GM18907 (cell line): ENCODE results near the gene PGC.

Experiments used
- ATAC-seq: cut with Tn5 transposase; IDR thresholded peaks from one replicate; pipeline ENCODE4 v1.9.1; 2021; ENCODE audit warnings: mild to moderate bottlenecking, moderate library complexity; ENCODE audit not compliant: unreplicated experiment

The PGC gene

DNA sequence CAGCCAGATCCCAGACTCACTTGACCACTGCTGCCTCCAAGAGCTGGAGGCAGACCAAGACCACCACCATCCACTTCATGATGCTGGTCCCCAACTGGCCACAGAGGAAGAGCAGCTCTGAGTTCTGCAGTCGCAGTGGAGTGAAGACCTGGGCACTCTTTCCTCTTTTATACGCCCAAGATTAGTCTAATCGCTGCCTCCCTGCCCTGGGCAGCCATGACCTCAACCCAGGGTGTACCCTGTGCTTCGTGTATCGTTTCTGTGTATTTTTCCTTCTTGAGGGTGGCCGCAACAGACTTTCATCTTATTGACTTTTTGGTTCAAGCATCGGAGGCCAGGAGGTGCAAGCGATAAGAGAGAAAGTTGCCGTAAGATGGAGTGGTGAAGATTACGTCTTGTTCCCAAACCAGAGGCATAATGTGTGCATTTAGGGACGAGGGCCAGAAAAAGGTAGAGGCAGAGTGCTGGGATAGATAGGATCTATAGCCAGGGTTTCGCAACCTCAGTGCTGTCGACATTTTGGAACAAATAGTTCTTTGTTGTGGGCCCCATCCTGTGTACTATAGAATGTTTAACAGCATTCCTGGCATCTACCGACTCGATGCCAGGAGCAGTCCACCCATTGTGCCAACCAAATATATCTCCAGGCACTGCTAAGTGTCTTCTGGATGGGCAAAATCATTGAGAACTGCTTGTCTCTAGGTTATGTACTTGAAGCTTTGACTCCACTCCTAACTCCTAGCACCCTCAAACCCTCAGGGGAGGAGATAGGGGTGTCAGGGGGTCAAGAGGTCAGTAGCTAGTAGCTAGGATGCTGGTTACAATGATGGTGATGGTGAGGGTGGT, at the start of gene PGC:
TSS of gene PGC (minus strand) at position 142 of the 846 bp plus-strand sequence. CDS start at position 79, 63 bp downstream.
- no peak for ATAC-seq

DNA sequence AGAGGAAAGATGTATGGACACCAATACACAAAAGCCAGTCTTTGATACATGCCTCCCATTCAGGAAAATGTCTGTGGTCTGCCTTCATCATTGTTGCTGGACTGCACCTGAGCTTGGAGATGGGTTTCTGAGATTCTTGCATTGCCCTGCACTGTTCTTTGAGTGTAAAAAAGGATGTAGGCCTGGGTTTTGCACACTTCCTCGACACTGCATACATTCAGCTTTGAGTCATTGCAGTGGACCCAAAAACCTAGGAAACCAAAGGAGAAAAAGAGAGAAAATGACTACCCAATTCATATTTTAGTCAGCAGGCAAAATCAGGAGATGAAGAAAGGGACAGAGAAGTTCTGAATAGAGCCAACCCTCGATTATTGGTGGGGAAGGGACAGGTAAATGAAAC, 49.3 kb upstream of the PGC start:
- no peak for ATAC-seq

DNA sequence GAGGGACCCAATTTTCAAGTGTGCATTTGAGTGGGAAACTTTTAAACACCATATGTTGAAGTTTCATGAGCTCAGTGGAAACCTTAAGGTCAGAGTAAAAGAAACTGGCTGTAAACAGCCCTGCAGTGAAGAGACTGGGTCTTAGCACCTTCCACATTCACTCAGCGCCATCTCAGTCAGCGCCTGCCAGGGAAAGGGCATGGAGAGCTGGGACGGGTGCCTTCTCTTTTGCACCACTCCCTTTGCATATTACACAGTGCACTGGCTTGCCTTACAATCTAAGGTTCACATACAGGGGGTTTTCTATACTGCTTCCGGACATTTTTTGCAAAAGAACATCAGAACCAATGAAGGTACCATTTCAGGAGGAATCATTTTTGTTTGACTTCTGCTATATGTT, 44.8 kb upstream of the PGC start:
- no peak for ATAC-seq

DNA sequence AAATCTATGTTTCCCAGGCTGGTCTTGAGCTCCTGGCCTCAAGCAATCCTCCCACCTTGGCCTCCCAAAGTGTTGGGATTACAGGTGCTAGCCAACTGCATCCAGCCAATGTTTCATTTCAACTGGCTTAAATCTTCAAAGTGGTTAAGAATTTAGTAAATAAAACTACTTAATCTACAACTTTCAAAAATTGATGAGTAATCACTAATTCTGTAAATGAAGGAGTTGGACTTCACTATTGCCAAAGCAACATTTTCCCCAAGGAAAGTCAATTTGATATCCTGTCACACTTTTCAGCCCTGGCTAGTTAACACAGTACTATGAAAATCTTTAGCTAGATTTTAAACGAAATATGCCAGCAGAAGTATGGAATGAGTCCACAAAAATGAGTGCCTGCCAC, 44.1 kb upstream of the PGC start:
- no peak for ATAC-seq

DNA sequence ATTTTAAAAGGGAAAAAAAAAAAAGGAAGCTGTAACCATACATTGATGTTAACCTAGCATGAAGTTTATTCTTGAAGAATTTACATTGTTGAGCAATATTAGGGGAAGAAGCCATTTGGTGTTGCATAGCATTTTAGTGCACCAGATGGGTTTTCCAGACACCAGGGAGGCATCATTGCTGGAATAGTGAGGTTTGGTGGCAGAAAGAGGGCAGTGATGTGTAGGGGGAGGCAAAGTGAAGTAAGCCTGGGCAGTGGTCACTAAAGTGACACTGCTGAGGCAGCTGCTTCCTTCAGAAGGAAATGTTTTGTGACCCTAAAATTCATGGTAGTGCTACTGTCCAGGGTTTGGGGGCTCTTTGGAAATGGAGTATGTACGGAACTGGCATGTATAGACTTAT, 42.8 kb upstream of the PGC start:
- no peak for ATAC-seq

DNA sequence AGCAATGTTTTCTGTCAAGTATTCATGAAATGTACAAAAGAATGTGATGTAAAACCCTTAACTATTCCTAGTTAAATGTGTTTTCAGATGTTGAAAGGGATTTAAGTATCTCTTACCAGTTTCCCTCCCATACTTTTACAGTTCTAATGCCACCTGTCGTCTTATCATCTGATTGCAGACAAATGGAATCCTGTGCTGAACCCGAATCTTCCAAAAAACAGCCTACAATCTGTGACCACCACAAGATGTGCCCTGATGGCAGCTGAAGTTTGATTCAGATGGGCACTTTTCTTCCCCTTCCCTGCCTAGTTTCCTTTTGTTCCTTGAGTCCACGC, 42.2 kb upstream of the PGC start:
- ATAC-seq = no peak

DNA sequence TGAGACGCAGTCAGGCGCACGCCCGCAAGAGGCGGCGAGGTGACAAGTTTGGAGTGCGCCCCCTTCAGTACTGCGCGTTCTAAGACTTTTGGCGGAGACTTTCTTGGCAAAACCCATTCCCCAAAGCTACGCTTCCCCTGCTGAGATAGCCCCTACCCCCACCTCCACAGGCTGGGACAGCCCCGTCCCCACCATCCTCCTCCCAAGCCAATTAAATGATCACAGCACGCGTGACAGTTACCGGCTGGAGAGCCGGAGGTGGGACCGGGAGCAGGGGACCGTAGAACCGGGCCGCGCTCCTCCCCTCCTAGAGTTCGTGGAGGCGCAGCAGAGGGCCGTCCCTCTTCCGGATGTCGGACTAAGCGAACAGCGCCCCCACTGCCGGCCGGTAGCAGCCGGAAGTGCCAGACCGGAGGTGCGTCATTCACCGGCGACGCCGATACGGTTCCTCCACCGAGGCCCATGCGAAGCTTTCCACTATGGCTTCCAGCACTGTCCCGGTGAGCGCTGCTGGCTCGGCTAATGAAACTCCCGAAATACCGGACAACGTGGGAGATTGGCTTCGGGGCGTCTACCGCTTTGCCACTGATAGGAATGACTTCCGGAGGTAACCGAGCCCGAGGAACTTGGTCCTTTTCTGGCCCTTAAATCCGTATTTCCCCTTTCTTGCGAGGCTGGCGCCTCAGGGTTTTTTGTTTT, 40.2 kb upstream of the PGC start, which contains the start of gene TOMM6:
TSS of gene TOMM6 (plus strand) at position 476 of the 699 bp plus-strand sequence. CDS start at position 480, 4 bp downstream.
- peak; percentile 79 for ATAC-seq

DNA sequence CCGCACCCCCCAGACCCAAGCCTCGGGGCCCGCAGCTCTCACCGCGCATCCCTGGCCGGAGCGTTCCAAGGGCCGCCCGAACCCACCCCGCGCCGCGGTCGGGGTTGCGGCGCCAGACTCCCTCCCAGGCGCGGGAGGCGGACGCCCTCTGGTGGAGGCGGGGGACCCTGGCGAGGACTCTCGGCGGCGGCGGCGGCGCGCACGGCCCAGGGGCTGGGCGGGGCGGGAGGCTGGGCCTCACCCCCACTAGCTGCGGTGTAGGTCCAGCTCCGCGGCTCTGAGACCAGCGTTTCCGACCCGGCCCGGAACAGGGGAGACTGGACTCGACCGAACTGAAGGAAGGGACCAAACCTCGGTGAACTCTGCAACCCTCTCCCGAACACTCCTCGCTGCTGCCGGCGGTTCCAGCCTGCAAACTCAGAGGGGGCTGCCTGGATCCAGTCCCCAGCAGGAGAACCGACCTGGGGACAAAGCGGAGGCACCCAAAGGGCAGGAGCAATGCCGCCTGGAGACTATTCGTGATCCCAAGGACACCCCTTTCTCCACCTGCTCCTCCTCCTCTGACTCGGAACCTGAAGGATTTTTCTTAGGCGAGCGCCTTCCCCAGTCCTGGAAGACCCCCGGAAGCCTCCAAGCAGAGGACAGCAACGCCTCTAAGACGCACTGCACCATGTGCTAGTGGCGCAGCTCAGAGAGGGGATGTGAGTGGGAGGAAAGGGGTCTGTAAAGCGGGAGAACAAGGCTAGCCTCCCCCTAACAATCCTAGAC, 39.4 kb upstream of the PGC start:
- peak; percentile 55 for ATAC-seq

DNA sequence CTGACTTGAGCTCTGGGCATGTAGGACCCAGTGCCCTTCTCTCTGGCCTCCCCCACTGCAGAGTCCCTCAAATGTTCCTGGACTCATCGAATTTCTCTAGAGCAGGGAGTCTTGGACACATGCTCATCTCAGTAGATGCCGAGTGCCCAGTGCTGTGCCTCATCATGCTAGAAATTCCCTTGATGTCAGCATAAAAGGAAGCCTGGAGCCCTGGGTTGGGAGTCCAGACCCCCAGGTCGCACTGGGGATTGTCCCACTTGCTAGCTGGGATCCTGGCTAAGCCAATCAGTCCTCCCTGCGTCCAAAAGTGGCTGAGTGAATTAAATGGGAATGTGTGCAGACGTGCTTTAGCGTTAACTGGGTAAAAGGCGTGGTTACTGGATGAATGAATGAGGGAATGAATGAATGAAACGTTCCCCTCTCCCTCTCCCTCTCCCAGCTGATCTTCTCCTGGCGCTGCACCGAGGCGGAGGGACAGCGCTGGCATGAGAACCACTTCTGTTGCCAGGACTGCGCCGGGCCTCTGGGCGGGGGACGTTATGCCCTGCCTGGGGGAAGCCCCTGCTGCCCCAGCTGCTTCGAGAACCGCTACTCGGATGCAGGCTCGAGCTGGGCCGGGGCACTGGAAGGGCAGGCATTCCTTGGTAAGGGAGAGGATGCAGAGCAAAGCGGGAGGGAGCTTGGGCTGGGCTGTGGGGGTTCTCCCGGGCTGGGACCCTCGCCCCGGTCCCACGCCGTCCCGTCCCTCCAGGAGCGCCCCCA, 38.7 kb upstream of the PGC start:
- no peak for ATAC-seq

DNA sequence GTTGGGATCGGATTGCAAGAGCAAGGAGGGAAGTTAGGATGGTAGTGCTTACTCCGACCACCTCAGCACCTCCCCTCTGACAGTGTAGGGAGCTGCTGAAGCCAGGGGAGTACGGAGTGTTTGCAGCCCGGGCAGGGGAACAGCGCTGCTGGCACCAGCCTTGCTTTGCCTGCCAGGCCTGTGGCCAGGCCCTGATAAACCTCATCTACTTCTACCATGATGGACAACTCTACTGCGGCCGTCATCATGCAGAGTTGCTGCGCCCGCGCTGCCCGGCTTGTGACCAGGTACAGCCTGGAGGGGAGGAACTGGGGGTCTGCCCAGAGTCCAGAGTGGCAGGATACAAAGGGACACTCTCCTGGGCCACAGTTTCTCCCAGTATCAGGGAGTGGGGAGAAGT, 38.1 kb upstream of the PGC start:
- ATAC-seq = no peak

DNA sequence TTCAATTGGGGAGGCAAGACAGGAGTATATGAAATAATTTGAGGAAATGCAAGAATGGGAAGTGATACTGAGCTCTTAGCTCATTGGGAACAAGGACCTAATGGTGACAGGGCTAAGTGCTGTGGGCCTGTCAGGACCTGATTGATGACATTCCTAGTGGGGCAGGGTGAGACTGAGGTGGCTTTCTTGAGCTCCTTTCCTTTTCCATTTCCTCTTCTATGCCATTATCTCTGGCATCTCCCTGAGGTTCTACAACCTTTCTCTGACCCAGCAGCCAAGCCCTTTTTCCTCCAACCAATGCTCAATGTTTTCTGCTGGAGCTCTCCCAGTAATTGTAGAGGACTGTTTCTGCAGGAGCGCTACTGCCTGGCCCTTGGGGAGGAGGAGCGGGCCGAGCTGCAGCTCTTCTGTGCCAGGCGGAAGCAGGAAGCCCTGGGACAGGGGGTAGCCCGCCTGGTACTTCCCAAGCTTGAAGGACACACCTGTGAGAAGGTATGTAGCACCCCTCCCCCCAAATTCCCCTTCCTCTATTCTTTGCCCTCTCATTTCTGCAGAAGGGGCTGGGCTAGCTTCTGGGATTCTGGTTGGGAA, 37.5 kb upstream of the PGC start:
- no peak for ATAC-seq

DNA sequence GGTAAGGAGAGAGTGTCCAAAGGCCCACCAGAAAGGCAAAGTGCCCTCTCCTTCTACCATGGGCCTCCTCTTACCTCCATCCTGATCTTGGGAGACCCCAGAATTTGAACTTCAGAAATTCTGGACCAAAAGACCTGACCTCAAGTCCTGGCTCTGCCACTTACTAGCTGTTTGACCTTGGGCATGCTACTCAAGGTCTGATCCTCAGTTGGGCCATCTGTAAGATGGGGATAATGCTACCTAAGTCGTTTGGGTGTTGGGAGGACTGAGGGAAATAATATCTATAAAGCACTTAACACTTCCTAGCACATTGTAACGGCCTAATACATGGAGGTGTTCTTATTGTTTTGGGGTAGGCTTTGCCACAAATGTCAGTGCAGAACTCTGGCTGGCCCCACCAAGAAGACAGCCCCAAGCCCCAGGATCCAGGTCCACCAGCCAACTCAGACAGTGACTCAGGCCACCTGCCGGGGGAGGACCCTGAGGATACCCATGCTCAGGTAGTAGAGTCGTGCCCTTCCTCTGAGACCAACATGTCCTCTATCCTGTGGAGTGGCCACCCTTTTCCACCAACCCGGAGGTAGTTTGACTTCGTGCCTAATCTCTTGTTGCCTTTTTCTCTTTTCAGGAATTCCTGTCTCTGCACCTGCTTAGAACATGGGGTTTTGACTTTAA, 36.0 kb upstream of the PGC start:
- ATAC-seq = no peak

DNA sequence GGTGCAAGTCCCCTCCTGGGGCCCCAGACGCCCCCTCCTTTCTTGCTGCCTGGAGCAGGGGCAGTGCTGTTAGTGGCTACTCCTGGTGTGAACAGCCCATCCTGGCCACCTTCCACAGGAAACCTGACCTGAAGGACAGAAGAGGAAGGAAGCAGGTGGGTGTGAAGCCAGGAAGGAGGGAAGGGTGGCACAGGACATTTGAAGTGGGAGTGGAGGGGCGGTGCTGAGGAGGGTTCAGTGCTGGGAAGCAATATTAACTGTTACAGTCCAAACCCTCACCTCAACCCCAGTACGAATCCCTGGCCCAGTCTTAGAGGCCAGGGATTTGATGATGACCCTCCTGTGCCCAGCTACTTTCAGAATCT, 34.2 kb upstream of the PGC start:
- ATAC-seq = no peak

DNA sequence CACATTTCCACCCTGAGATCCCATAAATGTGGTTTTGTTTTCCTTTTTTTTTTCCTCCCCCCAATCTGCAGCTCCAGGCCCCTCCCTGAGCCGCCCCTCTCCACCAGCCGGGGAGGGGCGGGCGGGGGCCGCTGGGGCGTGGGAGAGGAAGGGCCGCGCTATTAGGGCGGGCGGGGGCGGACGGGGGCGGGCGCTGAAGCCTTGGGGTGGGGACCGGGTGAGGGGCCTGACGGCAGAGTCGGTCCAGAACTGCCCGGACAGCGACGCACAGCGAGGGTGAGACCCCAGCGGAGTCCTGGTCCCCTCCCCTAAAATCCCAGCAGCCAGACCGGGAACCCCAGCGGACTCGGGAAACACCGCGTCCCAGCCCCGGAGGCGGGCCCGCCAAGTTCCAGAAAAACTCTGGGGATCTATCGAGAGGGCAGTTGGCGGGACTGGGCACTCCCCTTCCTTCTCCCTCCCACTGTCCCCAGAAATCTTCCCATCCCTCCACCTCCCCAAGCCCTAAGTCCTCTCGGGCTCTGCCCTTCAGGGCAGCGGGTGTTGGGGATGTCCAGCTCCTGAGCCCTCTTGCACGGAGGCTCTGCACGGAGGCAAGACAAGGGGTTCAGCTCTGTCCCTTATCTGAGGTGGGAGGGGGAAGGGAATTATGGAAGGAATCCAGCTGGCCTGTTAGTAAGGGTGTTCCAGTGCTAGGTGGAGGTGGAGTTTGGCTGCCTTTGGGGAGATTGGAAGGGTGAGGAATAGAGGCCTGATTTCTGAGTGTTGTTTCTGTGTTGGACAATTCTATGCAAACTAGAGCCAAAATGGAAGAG, 33.6 kb upstream of the PGC start, which contains the start of gene PRICKLE4:
TSS of gene PRICKLE4 (plus strand) at position 232 of the 815 bp plus-strand sequence. CDS start 2,692 bp downstream, outside the sequence.
- ATAC-seq = no peak

DNA sequence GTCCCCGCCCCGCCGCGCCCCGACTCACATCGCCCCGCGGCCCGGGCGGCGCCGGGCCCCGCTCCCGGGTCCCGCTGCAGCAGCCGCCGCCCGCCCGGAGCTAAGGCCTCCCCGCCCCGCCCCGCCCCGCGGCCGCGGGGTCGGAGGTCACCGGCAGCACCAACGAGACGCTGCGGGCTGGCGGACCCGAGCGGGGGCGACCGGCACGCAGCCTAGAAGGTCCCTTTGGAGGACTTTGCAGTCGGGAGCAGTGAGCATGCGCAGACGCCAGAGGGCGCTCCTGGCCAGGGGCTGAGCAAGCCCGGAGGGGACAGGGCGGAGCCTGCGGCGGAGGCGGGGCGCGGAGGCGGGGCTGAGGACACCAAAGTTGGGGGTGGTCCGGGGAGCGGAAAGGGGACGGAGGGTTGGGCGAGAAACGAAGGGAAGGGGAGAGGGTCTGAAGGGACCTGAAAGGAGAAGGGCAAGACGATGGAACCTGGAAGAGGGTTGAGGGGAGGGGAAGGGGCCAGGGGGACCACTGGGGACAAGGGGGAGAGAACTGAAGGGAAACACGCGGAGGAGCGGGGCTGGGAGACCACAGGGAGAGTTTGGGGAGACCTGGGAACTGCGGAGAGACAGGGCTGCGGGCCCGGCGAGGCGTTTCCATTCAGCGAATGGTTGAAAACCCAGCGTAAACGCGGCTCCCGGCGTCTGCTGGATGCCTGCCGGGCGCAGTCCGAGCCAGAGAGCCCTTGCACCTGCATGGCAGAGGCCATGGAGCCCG, 32.8 kb upstream of the PGC start, which contains the start of gene FRS3:
TSS of gene FRS3 (minus strand) at position 113 of the 763 bp plus-strand sequence. CDS start 2,913 bp downstream, outside the sequence.
- peak; percentile 91 for ATAC-seq

DNA sequence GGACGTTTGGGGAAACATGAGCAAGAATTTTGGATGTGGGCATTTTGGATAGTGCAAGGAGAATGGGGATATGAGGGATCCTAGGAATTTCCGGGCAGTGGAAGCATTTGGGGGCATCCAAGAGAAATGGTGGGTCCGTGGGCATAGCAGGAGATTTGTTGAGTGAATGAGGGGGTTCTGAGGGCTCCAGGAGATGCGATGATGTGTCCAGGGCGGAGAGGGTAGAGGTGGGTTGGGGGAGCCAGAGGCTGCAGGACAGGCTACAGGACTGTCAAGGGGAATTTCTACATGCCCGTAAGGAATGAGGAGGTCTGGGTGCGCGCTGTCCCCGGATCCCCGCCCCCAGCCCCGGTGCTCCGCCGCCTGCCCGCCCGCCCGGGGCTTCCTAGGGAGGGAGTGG, 32.1 kb upstream of the PGC start:
- ATAC-seq = peak; percentile 18

DNA sequence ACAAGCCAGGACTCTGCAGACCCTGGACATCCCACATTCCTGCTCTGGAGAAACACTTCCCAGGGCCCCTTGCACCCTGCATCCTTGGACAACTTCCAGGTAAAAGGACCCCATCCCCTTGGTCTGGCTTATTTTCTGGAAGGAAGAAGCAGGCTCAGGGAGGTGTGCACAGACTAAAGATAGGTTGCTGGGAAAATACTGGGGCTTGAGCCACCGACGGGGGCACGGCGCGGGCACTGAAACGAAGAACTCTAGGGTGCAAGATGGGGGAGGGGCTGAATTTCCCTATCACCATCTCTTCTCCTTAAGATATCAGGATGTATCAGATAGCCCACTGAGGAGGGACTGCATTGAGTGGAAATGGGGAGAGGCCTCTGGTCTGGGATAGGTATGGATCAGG, 31.7 kb upstream of the PGC start:
- no peak for ATAC-seq
